Activated CD4-positive, alpha-beta T cell treated with anti-CD3 and anti-CD28 coated beads, Interleukin-2, amount 50 U/mL, for 4 hours (primary cell): ENCODE data around the gene WDR20.

Experiments
- DNase-seq, 2 experiments: peaks; one replicate each; pipeline ENCODE4 v3.0.0-alpha.2; 2020

Gene WDR20

GRCh38 chr14:102201776-102202175, 62.1 kb downstream of the WDR20 start:
- DNase-seq: no peak

- DNase-seq: no peak
Observed at GRCh38 chr14:102202944-102203343, 63.2 kb downstream of the WDR20 start.

- no peak for DNase-seq
Observed at GRCh38 chr14:102203382-102203781, 63.7 kb downstream of the WDR20 start.

- DNase-seq: no peak
Observed at GRCh38 chr14:102205560-102205959, 65.9 kb downstream of the WDR20 start.

GRCh38 chr14:102206918-102207317, 67.2 kb downstream of the WDR20 start:
- DNase-seq: no peak

GRCh38 chr14:102207831-102208365, 68.2 kb downstream of the WDR20 start:
- DNase-seq: no peak

GRCh38 chr14:102208741-102209140, 69.0 kb downstream of the WDR20 start:
- no peak for DNase-seq

- no peak for DNase-seq
Observed at GRCh38 chr14:102209224-102209966, 69.7 kb downstream of the WDR20 start.

GRCh38 chr14:102210421-102211042, 70.8 kb downstream of the WDR20 start:
- no peak for DNase-seq

GRCh38 chr14:102211240-102211639, 71.5 kb downstream of the WDR20 start:
- no peak for DNase-seq

GRCh38 chr14:102212356-102212755, 72.7 kb downstream of the WDR20 start:
- no peak for DNase-seq

- no peak for DNase-seq
Observed at GRCh38 chr14:102212845-102213244, 73.1 kb downstream of the WDR20 start.

- DNase-seq: no peak
Observed at GRCh38 chr14:102213470-102213869, 73.8 kb downstream of the WDR20 start.

GRCh38 chr14:102213984-102214658, 74.4 kb downstream of the WDR20 start:
- no peak for DNase-seq

GRCh38 chr14:102215071-102215470, 75.4 kb downstream of the WDR20 start:
- DNase-seq: no peak

GRCh38 chr14:102215576-102216250, 76.0 kb downstream of the WDR20 start:
- no peak for DNase-seq

- DNase-seq: no peak
Observed at GRCh38 chr14:102217399-102217798, 77.7 kb downstream of the WDR20 start.

- no peak for DNase-seq
Observed at GRCh38 chr14:102217987-102218421, 78.3 kb downstream of the WDR20 start.

- DNase-seq: no peak
Observed at GRCh38 chr14:102218688-102219087, 79.0 kb downstream of the WDR20 start.

GRCh38 chr14:102219316-102219715, 79.6 kb downstream of the WDR20 start:
- no peak for DNase-seq

GRCh38 chr14:102220031-102220430, 80.3 kb downstream of the WDR20 start:
- no peak for DNase-seq

GRCh38 chr14:102221026-102221425, 81.3 kb downstream of the WDR20 start:
- no peak for DNase-seq

- no peak for DNase-seq
Observed at GRCh38 chr14:102222009-102222575, 82.4 kb downstream of the WDR20 start.
